HepG2 (cell line): Measurements from ENCODE around the gene TJP3. TPM values are rescaled to one million over a fixed set of nuclear protein-coding genes. Genes with fewer than 3 reads are reported as not detected.

Experiments used
- ATF7 ChIP-seq, 2 experiments: fragments of 450-650 bp in 1 of 2; sonication (generic) in 1 of 2; formaldehyde crosslinking in 1 of 2; IDR thresholded peaks; 2 replicates each; pipeline versions ENCODE4 v1.4.0 to v1.6.1; 2016 to 2020; ENCODE audit warnings: antibody characterized with exemption in 1 of 2, mild to moderate bottlenecking in 1 of 2, missing genetic modification reagents in 1 of 2
- CENPBD1 ChIP-seq: sonication (generic); formaldehyde crosslinking; IDR thresholded peaks from 2 replicates; pipeline ENCODE4 v1.8.0; 2022; ENCODE audit warnings: missing genetic modification reagents, low read depth, mild to moderate bottlenecking, borderline replicate concordance
- CHD2 ChIP-seq: IDR thresholded peaks from 2 replicates; pipeline ENCODE4 v1.6.1; 2011; ENCODE audit warnings: low read depth, low read length, improper control_type of control experiment
- DPF2 ChIP-seq: sonication (generic); formaldehyde crosslinking; IDR thresholded peaks from 2 replicates; pipeline ENCODE4 v1.4.0; 2020; ENCODE audit warnings: mild to moderate bottlenecking, low read depth, missing genetic modification reagents, borderline replicate concordance
- EHMT2 ChIP-seq: fragments of 200-600 bp; sonication (generic); IDR thresholded peaks from 2 replicates; pipeline ENCODE4 v1.7.0; 2017; ENCODE audit warnings: antibody characterized with exemption, low read depth, low read length, borderline replicate concordance
- FOXM1 ChIP-seq: sonication (generic); formaldehyde crosslinking; IDR thresholded peaks from 2 replicates; pipeline ENCODE4 v1.5.0; 2020; ENCODE audit warnings: missing genetic modification reagents
- GATAD1 ChIP-seq: IDR thresholded peaks from 2 replicates; pipeline ENCODE4 v1.6.1; 2016; ENCODE audit warnings: missing genetic modification reagents, missing compliant biosample characterization
- IRX3 ChIP-seq: sonication (generic); formaldehyde crosslinking; IDR thresholded peaks from 2 replicates; pipeline ENCODE4 v1.8.1; 2023; ENCODE audit warnings: mild to moderate bottlenecking, low read depth, missing genetic modification reagents, borderline replicate concordance
- NR2F2 ChIP-seq: IDR thresholded peaks from 2 replicates; pipeline ENCODE4 v1.6.1; 2012; ENCODE audit warnings: low read depth, inconsistent platforms, borderline replicate concordance
- PAXIP1 ChIP-seq: sonication (generic); formaldehyde crosslinking; conservative IDR thresholded peaks from 2 replicates; pipeline ENCODE4 v1.4.0; 2020; ENCODE audit warnings: mild to moderate bottlenecking, missing genetic modification reagents, moderate library complexity
- SAFB2 ChIP-seq: sonication (generic); formaldehyde crosslinking; IDR thresholded peaks from 2 replicates; pipeline ENCODE4 v1.5.1; 2020; ENCODE audit warnings: missing genetic modification reagents, low read depth, mild to moderate bottlenecking, borderline replicate concordance
- SKIL ChIP-seq: sonication (generic); formaldehyde crosslinking; IDR thresholded peaks from 2 replicates; pipeline ENCODE4 v1.8.0; 2022; ENCODE audit warnings: missing genetic modification reagents, mild to moderate bottlenecking, moderate library complexity, borderline replicate concordance
- SP140L ChIP-seq: sonication (generic); formaldehyde crosslinking; IDR thresholded peaks from 2 replicates; pipeline ENCODE4 v1.4.0; 2020; ENCODE audit warnings: missing genetic modification reagents, borderline replicate concordance
- ZNF138 ChIP-seq: sonication (generic); formaldehyde crosslinking; IDR thresholded peaks from 2 replicates; pipeline ENCODE4 v1.5.0; 2020; ENCODE audit warnings: mild to moderate bottlenecking, low read depth, missing genetic modification reagents
- ZNF546 ChIP-seq: sonication (generic); formaldehyde crosslinking; conservative IDR thresholded peaks from 2 replicates; pipeline ENCODE4 v1.8.1; 2023; ENCODE audit warnings: mild to moderate bottlenecking, missing genetic modification reagents
- ZNF574 ChIP-seq: sonication (generic); formaldehyde crosslinking; IDR thresholded peaks from 2 replicates; pipeline ENCODE4 v1.4.0; 2020; ENCODE audit warnings: missing genetic modification reagents
- ZNF577 ChIP-seq: sonication (generic); formaldehyde crosslinking; IDR thresholded peaks from 2 replicates; pipeline ENCODE4 v1.4.0; 2020; ENCODE audit warnings: mild to moderate bottlenecking, low read depth, missing genetic modification reagents, borderline replicate concordance
- ZNF770 ChIP-seq: sonication (generic); formaldehyde crosslinking; IDR thresholded peaks from 2 replicates; pipeline ENCODE4 v1.5.0; 2020; ENCODE audit warnings: mild to moderate bottlenecking, missing genetic modification reagents
- polyA plus RNA-seq, 8 experiments: library from polyadenylated mRNA; depleted of rRNA in 3 of 8; stranded (reverse) in 7 of 8; unstranded in 1 of 8; fragments of >200 nt; fragmentation: Illumina TruSeq in 4 of 8; extraction: Trizol in 4 of 8; gene quantifications; 2 replicates each; pipeline versions ENCODE4 v1.2.1 to v1.2.3, GENCODE V29; 2011 to 2016; ENCODE audit warnings: low read depth in 4 of 8, missing spikeins in 1 of 8, mixed read lengths in 1 of 8; ENCODE audit not compliant: insufficient read depth in 1 of 8
- total RNA-seq, 5 experiments: library from RNA; depleted of rRNA; stranded (reverse); fragments of >200 nt; fragmentation: Illumina TruSeq; extraction: Trizol; gene quantifications; 2 replicates each; pipeline ENCODE4 v1.2.3, GENCODE V29; 2016; ENCODE audit warnings: low read depth in 1 of 5

The TJP3 gene
- total and polyA plus RNA-seq, 2 of the 13 experiments (the other 11 are each of a cell fraction or from before 2014, with no cell fraction given): 2.3 to 21.5 TPM

GRCh38 chr19:3720349-3720917 is 12.2 kb downstream of the TJP3 start (continued):
- TF ChIP-seq FOXM1 (CRISPR knock-in tag) (no peak), DPF2 (CRISPR knock-in tag) (no peak), EHMT2 (no peak), CENPBD1 (no peak), SP140L (CRISPR knock-in tag) (no peak), ZNF574 (CRISPR knock-in tag) (no peak), SAFB2 (CRISPR knock-in tag) (no peak), IRX3 (CRISPR knock-in tag) (no peak), GATAD1 (no peak), ZNF770 (CRISPR knock-in tag) (no peak), SKIL (CRISPR knock-in tag) (no peak), ZNF577 (no peak), ATF7 (IDR thresholded peaks at IDR 0.05) (no peak), ATF7 (CRISPR knock-in tag; IDR thresholded peaks at IDR 0.05) (no peak), ZNF138 (CRISPR knock-in tag) (no peak), NR2F2 (peak; percentile 55; the same call in 1 of the 2 replicates), CHD2 (no peak), ZNF546 (no peak), PAXIP1 (CRISPR knock-in tag) (0 out of 2 replicates have a peak, but pooled peaks have one; percentile 45)
